Measurements from ENCODE around the gene MGP.

Gene MGP

GRCh38 chr12:14885718-14886221 lies at the start of gene MGP:
Gene MGP, minus strand, starts transcription at chr12:14885854. Its CDS starts 63 bp downstream, at chr12:14885791.
- no peak for DNase-seq (ENCODE audit: low read depth)

- no peak for DNase-seq (ENCODE audit: low read depth)
Measured at GRCh38 chr12:14935031-14935430, 49.4 kb upstream of the MGP start.

- DNase-seq (ENCODE audit: low read depth): no peak
Measured at GRCh38 chr12:14934511-14934910, 48.9 kb upstream of the MGP start.

- no peak for DNase-seq (ENCODE audit: low read depth)
Measured at GRCh38 chr12:14931791-14932560, 46.3 kb upstream of the MGP start.

- DNase-seq (ENCODE audit: low read depth): no peak
Measured at GRCh38 chr12:14931359-14931758, 45.7 kb upstream of the MGP start.

GRCh38 chr12:14930299-14930698 lies 44.6 kb upstream of the MGP start:
- no peak for DNase-seq (ENCODE audit: low read depth)

- no peak for DNase-seq (ENCODE audit: low read depth)
Measured at GRCh38 chr12:14928931-14929330, 43.3 kb upstream of the MGP start.

GRCh38 chr12:14927267-14927666 lies 41.6 kb upstream of the MGP start:
- no peak for DNase-seq (ENCODE audit: low read depth)

GRCh38 chr12:14924541-14924940 lies 38.9 kb upstream of the MGP start:
- no peak for DNase-seq (ENCODE audit: low read depth)

GRCh38 chr12:14923944-14924343 lies 38.3 kb upstream of the MGP start:
- DNase-seq (ENCODE audit: low read depth): no peak

GRCh38 chr12:14921218-14921617 lies 35.6 kb upstream of the MGP start:
- DNase-seq (ENCODE audit: low read depth): no peak

GRCh38 chr12:14920475-14921126 lies 34.9 kb upstream of the MGP start:
- no peak for DNase-seq (ENCODE audit: low read depth)

GRCh38 chr12:14919455-14919854 lies 33.8 kb upstream of the MGP start:
- DNase-seq (ENCODE audit: low read depth): no peak

GRCh38 chr12:14915736-14916135 lies 30.1 kb upstream of the MGP start:
- no peak for DNase-seq (ENCODE audit: low read depth)

GRCh38 chr12:14913381-14913781 lies 27.7 kb upstream of the MGP start:
- no peak for DNase-seq (ENCODE audit: low read depth)

- no peak for DNase-seq (ENCODE audit: low read depth)
Measured at GRCh38 chr12:14911131-14911530, 25.5 kb upstream of the MGP start.

- no peak for DNase-seq (ENCODE audit: low read depth)
Measured at GRCh38 chr12:14910090-14910915, 24.6 kb upstream of the MGP start.

GRCh38 chr12:14907953-14908352 lies 22.3 kb upstream of the MGP start:
- DNase-seq (ENCODE audit: low read depth): no peak

- no peak for DNase-seq (ENCODE audit: low read depth)
Measured at GRCh38 chr12:14906114-14906513, 20.5 kb upstream of the MGP start.

- no peak for DNase-seq (ENCODE audit: low read depth)
Measured at GRCh38 chr12:14905269-14906004, 19.8 kb upstream of the MGP start.

- no peak for DNase-seq (ENCODE audit: low read depth)
Measured at GRCh38 chr12:14904854-14905253, 19.2 kb upstream of the MGP start.

Data from stimulated activated CD8-positive, alpha-beta memory T cell treated with anti-CD3 and anti-CD28 coated beads, Interleukin-12 subunit alpha, Interleukin-12 subunit beta, amount 100 ng/mL, for 4 hours (primary cell).